H1 (cell line): ENCODE measurements around the gene NUDCD2.

Experiments used
- BACH1 ChIP-seq: IDR thresholded peaks from 2 replicates; pipeline ENCODE4 v1.6.1; 2012; ENCODE audit warnings: low read length, improper control_type of control experiment
- BCL11A ChIP-seq, 2 experiments: IDR thresholded peaks; one replicate each; pipeline ENCODE4 v1.6.1; 2011; ENCODE audit warnings: low read depth in 2 of 2, low read length in 2 of 2, mild to moderate bottlenecking in 2 of 2
- BRCA1 ChIP-seq: IDR thresholded peaks from 2 replicates; pipeline ENCODE4 v1.6.1; 2012; ENCODE audit warnings: low read depth, low read length, improper control_type of control experiment
- CTCF ChIP-seq, 3 experiments: IDR thresholded peaks; 1 replicate in 2 of 3; 2 replicates in 1 of 3; pipeline versions ENCODE4 v1.5.1 to v1.6.1; 2011; ENCODE audit warnings: low read length in 3 of 3, mild to moderate bottlenecking in 3 of 3, inconsistent platforms in 2 of 3, low read depth in 1 of 3, moderate library complexity in 1 of 3; ENCODE audit not compliant: insufficient read depth in 1 of 3; ENCODE audit errors: control extremely low read depth in 1 of 3
- EZH2 ChIP-seq: fragments of 200-600 bp; sonication (generic); IDR thresholded peaks from 2 replicates; pipeline ENCODE4 v1.7.1; 2012; ENCODE audit warnings: low read depth, mild to moderate bottlenecking, moderate library complexity, low read length, inconsistent platforms; ENCODE audit not compliant: severe bottlenecking
- GTF2F1 ChIP-seq: IDR thresholded peaks from 2 replicates; pipeline ENCODE4 v1.6.1; 2012; ENCODE audit warnings: low read depth, low read length, improper control_type of control experiment, borderline replicate concordance
- POLR2A ChIP-seq, 2 experiments: IDR thresholded peaks; 1 replicate in 1 of 2; 2 replicates in 1 of 2; pipeline ENCODE4 v1.6.1; 2011; ENCODE audit warnings: low read depth in 2 of 2, low read length in 2 of 2, mild to moderate bottlenecking in 2 of 2; ENCODE audit errors: control extremely low read depth in 1 of 2
- RBBP5 ChIP-seq: IDR thresholded peaks from 2 replicates; pipeline ENCODE4 v1.7.1; 2012; ENCODE audit warnings: low read depth, mild to moderate bottlenecking, inconsistent platforms, low read length, moderate library complexity, borderline replicate concordance
- SAP30 ChIP-seq: fragments of 300-600 bp; sonication (generic); IDR thresholded peaks from 2 replicates; pipeline ENCODE4 v1.7.1; 2012; ENCODE audit warnings: low read length, moderate library complexity, mild to moderate bottlenecking, inconsistent platforms; ENCODE audit not compliant: insufficient read depth, insufficient replicate concordance
- SP1 ChIP-seq: IDR thresholded peaks from 2 replicates; pipeline ENCODE4 v1.6.1; 2011; ENCODE audit warnings: low read depth, low read length
- SRF ChIP-seq: IDR thresholded peaks from 2 replicates; pipeline ENCODE4 v1.6.1; 2011; ENCODE audit warnings: mild to moderate bottlenecking, low read depth, low read length, moderate library complexity
- SUZ12 ChIP-seq: fragments of 200-600 bp; sonication (generic); IDR thresholded peaks from 2 replicates; pipeline ENCODE4 v1.6.1; 2012; ENCODE audit warnings: mild to moderate bottlenecking, inconsistent platforms, low read length, moderate library complexity, mixed read lengths
- TF ChIP-seq, protein P1 (sequence below): fragments of 300-600 bp; sonication (generic); IDR thresholded peaks from 2 replicates; pipeline ENCODE4 v1.7.1; 2012; ENCODE audit warnings: low read length, moderate library complexity, mild to moderate bottlenecking, inconsistent platforms; ENCODE audit not compliant: insufficient replicate concordance
- TF ChIP-seq, protein P2 (sequence below): IDR thresholded peaks from 2 replicates; pipeline ENCODE4 v1.6.1; 2012; ENCODE audit warnings: inconsistent platforms

DNA sequence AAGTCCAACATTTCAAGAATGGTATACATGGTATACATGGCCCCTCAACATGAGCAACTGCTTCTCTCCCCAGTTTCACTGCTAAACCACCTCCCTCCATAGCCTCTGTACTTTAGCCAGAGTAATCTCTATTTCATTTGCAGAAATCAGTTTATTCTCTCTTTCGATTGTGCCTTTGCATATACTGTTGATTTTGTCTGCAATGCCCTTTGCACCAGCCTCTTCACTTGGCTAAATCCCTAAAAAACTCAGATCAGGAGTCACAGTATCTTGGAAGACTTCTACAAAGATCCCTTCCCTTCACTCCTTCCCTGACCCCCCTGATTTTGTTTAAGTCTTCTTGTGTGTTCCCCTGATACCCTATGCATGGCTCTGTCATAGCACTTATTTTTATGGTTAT lies 27.4 kb downstream of the NUDCD2 start:
- TF ChIP-seq CTCF (IDR thresholded peaks at IDR 0.05; ENCODE audit: control extremely low read depth in 1 of 3, insufficient read depth in 1 of 3, low read depth in 1 of 3, low read length in 3 of 3): no peak
- no peak for TF ChIP-seq EZH2
- TF ChIP-seq BACH1: no peak
- TF ChIP-seq, protein P1, sequence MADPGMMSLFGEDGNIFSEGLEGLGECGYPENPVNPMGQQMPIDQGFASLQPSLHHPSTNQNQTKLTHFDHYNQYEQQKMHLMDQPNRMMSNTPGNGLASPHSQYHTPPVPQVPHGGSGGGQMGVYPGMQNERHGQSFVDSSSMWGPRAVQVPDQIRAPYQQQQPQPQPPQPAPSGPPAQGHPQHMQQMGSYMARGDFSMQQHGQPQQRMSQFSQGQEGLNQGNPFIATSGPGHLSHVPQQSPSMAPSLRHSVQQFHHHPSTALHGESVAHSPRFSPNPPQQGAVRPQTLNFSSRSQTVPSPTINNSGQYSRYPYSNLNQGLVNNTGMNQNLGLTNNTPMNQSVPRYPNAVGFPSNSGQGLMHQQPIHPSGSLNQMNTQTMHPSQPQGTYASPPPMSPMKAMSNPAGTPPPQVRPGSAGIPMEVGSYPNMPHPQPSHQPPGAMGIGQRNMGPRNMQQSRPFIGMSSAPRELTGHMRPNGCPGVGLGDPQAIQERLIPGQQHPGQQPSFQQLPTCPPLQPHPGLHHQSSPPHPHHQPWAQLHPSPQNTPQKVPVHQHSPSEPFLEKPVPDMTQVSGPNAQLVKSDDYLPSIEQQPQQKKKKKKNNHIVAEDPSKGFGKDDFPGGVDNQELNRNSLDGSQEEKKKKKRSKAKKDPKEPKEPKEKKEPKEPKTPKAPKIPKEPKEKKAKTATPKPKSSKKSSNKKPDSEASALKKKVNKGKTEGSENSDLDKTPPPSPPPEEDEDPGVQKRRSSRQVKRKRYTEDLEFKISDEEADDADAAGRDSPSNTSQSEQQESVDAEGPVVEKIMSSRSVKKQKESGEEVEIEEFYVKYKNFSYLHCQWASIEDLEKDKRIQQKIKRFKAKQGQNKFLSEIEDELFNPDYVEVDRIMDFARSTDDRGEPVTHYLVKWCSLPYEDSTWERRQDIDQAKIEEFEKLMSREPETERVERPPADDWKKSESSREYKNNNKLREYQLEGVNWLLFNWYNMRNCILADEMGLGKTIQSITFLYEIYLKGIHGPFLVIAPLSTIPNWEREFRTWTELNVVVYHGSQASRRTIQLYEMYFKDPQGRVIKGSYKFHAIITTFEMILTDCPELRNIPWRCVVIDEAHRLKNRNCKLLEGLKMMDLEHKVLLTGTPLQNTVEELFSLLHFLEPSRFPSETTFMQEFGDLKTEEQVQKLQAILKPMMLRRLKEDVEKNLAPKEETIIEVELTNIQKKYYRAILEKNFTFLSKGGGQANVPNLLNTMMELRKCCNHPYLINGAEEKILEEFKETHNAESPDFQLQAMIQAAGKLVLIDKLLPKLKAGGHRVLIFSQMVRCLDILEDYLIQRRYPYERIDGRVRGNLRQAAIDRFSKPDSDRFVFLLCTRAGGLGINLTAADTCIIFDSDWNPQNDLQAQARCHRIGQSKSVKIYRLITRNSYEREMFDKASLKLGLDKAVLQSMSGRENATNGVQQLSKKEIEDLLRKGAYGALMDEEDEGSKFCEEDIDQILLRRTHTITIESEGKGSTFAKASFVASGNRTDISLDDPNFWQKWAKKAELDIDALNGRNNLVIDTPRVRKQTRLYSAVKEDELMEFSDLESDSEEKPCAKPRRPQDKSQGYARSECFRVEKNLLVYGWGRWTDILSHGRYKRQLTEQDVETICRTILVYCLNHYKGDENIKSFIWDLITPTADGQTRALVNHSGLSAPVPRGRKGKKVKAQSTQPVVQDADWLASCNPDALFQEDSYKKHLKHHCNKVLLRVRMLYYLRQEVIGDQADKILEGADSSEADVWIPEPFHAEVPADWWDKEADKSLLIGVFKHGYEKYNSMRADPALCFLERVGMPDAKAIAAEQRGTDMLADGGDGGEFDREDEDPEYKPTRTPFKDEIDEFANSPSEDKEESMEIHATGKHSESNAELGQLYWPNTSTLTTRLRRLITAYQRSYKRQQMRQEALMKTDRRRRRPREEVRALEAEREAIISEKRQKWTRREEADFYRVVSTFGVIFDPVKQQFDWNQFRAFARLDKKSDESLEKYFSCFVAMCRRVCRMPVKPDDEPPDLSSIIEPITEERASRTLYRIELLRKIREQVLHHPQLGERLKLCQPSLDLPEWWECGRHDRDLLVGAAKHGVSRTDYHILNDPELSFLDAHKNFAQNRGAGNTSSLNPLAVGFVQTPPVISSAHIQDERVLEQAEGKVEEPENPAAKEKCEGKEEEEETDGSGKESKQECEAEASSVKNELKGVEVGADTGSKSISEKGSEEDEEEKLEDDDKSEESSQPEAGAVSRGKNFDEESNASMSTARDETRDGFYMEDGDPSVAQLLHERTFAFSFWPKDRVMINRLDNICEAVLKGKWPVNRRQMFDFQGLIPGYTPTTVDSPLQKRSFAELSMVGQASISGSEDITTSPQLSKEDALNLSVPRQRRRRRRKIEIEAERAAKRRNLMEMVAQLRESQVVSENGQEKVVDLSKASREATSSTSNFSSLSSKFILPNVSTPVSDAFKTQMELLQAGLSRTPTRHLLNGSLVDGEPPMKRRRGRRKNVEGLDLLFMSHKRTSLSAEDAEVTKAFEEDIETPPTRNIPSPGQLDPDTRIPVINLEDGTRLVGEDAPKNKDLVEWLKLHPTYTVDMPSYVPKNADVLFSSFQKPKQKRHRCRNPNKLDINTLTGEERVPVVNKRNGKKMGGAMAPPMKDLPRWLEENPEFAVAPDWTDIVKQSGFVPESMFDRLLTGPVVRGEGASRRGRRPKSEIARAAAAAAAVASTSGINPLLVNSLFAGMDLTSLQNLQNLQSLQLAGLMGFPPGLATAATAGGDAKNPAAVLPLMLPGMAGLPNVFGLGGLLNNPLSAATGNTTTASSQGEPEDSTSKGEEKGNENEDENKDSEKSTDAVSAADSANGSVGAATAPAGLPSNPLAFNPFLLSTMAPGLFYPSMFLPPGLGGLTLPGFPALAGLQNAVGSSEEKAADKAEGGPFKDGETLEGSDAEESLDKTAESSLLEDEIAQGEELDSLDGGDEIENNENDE: no peak
- TF ChIP-seq RBBP5: no peak
- no peak for TF ChIP-seq POLR2A (IDR thresholded peaks at IDR 0.05; ENCODE audit: control extremely low read depth in 1 of 2, low read depth in 2 of 2, low read length in 2 of 2)
- no peak for TF ChIP-seq SP1
- TF ChIP-seq BRCA1: no peak
- no peak for TF ChIP-seq SAP30
- TF ChIP-seq SUZ12: no peak
- TF ChIP-seq SRF: no peak
- TF ChIP-seq BCL11A (IDR thresholded peaks at IDR 0.05; ENCODE audit: low read depth in 2 of 2, low read length in 2 of 2): no peak
- no peak for TF ChIP-seq GTF2F1
- TF ChIP-seq, protein P2, sequence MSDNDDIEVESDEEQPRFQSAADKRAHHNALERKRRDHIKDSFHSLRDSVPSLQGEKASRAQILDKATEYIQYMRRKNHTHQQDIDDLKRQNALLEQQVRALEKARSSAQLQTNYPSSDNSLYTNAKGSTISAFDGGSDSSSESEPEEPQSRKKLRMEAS: no peak
